Stromal cell of bone marrow (primary cell): ENCODE measurements around the gene CSNK1D.

Experiments used
- DNase-seq: peaks from one replicate; pipeline ENCODE4 v3.0.0-alpha.2; 2012; ENCODE audit warnings: low read depth

Gene CSNK1D

DNA sequence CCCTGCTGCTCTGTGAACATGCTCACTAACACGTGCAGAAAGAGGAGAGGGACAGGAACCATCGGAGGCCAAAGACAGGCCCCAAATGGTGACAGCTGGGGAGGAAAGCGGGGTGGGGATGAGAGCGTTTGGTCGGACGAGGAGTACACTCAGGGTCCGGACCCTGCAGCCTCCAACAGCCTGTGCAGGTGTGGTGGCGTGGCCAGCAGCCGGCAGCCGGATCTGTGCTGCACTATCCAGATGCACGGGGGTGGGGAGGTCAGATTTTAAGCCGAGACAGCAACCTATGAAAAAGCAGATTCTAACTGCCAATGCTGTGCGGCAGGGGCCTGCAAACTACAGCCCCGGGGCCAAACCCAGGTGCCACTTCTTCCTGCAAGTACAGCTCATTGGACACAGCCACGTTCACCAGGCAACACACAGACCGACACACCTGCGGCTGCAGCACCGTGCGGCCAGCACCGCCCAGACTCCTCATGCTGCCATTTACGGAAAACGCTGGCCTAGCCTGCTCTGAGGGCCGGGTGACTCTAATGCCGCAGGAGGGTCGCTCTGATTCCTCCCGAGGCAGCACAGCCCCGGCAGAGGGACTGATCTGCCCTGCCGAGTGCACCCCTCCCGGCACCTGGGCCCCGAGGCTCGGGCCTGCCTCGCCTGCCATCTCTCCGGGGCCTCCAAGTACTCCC is 23.5 kb downstream of the CSNK1D start:
- DNase-seq, result no peak

DNA sequence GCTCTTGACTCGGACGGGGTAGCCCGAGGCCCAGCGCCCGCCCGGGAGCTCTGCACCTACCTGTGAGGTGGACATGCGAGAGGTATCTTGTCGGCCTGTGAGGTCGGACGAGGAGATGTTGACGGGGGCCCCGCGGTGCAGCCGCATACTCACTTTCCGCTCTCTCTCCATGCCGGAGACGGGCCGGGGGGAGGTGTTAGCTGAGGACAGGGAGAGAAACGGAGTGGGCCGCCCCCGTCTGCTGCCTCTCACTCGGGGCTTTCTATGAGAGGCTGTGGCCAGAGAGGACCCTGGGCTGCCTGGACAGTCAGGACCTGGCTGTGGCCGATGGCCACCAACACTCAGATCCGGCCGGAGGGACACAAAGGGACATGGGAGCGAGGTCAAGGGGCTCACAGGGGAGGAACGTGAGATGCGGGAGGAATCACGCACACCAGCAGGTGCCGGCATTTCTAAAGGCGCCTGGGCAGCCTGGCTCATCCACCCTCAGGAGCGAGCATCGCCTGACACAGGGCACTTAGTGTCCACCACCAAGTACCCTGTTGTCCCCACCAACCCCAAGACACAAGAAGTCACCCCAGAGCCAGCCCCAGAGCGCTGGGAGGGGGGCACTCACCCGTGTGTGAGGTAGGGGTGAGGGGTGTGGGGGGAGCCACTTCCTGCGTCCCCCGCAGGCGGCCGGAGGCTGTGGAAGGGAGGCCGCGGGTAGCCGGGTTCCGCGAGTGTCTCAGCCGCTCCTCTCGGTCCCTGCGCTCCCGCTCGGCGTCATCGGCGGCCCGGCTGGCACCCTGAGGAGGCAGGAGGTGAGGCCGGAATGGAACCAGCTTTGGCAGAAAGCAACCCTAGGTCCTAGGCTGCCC is 24.5 kb downstream of the CSNK1D start:
- DNase-seq, result no peak

DNA sequence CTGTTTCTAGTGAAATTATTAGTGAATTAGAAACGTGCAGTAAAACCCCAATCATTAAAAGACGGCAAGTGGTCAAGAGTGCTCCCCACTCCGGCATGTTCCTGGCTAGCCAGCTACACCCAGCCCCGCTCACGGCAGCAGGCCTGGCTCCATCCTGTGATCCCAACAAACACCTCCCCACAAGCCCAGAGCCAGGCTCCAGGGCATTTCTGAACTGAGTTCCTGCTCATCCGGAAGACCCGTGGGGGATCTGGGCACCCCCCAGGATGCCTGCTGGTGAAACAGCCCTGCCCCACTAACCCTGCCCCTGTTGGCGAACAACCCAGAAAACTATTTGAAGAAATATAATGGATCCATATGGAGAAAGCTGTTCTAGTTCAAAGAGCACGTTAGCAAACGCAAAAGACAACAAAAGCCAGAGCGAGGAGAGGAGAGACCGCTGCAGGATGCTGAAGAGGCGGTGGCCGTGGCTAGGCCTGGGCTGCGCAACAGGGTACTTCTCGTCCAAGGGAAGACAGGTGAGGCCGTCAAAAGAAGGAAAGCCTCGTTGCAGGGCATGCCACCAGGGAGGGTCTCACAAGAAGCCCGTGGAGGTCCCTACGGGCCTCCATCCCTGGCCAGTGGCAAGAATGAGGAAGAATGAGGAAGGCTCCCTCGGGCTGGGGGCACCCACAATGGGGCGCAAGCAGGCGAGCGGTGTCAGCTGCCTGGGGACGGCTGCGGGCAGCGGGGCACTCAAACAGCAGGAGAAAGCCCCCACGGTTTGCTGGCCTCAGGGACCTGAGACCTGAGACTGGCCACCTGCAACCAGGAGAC is 25.4 kb downstream of the CSNK1D start:
- no peak for DNase-seq

DNA sequence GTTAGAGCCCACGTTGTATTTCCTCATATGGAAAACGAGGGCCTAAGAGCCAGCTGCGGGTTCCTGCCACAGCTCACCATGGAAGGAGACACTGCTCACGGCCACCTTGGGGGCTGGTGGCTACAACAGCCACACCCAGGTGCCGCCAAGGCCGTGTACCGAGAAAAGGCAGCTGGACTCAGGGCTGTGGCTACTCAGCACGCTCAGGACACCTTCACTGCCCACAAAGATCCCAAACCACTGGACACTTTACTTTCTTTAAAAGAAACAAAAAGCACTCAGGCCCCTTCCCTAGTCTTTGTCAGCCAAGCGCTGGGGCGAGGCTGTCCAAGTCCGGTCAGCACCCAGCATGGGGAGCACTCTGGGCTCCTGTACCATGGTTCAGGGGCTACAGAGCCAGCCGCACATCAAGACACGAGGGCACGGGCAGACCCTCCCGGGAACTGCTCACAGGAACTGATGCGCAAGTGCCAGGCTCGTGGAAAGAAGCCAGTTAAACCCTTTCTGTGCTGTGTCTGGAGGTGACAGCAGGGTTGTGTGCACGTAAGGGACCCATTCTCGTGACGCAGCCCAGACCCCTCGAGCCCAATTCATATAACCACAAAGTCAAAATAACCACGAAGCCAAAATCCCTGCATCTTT is 26.2 kb downstream of the CSNK1D start:
- DNase-seq, result no peak

DNA sequence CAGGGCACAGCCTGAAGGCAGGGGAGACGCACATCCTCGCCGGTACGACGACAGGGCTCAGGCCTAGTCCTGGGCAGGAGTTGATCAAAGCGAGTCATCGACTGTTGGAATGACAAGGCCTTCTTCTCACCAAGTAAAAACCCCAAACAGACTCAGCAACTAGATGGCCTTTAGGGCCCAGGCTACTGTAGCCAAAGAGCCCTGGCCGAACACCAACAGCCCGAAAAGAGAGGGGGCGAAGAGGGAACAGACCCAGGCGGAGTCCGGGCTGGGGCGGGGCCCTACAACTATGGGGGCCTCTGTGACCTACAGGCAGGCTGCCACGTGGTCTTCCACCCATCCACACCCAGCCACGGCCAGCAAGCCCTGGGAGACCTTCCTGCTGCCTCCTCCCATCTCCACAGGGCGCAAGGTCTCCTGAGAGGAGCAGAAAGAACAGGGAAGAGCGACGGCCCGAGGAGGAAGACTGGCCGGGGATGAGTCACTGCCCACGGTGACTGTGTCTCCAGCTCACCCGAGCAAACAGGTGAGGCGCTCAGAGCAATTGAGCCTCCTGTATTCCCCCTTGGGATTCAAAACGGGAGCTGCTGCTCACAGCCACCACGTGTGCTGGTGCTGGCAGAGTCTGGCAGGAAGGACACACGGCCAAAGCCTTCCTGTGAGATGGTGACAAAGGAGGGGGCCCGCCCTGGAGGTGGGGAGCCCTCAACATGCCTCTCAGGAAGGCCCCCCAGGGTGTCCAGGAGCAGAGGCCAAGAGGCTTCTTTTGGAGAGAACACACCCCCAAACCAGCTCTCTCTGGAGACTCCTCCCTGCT is 26.9 kb downstream of the CSNK1D start:
- DNase-seq, result no peak

DNA sequence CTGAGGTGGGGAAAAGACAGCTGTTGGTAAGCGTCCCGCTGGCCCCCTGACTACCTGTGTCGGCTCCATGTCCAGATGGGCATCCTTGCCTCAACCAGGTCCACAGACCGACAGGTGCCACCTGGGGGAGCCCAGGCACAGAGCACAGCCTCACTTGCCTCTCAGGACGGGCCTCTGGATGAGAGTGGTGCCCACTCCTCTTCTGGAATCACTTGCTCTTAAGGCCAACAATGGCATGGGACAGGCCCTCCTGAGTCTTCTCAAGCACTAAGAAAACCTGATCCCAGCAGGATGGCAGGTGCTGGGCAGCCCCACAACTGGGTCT is 27.5 kb downstream of the CSNK1D start:
- DNase-seq, result no peak

DNA sequence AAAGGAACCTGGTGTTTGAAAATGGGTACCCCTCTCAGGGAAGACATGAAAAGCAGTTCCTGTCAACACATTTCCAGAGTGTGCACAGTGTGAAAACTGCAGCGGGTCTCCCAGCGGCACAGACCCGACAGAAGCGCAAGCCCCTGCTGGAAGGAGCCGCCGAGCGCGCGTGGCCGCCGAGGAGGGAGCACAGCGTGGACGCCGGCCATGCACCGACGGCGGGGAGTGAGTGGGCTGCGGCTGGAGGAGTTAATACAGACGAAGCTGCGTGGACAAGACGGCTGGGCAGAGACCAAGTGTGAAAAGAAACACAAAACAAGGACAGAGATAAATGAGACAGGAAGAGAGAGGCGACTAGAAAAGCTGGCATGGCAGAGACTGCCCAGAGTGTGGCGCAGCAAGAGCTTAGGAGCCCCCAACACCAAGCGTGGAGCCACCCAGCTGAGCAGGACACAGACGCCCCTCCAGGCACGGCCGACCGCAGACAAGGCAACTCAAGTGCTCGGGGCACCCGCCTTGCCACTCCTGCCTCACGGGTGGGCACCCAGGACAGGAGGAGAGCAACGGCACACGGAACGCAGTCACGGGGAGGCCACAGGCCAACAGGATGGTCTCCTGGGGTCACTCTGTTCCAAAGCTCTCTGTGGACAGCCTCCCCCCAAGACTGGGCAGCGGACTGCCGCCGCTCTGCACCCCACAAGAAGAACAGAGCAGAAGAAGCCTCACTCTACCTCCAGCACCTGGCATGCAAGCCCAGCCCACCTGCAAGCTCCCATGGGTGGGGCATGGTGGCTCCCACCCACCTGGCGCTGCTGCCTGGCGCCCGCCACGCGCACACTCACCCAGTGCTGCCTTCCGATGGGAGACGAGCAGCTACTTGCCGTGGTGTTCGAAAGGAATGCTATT is 28.1 kb downstream of the CSNK1D start:
- no peak for DNase-seq

DNA sequence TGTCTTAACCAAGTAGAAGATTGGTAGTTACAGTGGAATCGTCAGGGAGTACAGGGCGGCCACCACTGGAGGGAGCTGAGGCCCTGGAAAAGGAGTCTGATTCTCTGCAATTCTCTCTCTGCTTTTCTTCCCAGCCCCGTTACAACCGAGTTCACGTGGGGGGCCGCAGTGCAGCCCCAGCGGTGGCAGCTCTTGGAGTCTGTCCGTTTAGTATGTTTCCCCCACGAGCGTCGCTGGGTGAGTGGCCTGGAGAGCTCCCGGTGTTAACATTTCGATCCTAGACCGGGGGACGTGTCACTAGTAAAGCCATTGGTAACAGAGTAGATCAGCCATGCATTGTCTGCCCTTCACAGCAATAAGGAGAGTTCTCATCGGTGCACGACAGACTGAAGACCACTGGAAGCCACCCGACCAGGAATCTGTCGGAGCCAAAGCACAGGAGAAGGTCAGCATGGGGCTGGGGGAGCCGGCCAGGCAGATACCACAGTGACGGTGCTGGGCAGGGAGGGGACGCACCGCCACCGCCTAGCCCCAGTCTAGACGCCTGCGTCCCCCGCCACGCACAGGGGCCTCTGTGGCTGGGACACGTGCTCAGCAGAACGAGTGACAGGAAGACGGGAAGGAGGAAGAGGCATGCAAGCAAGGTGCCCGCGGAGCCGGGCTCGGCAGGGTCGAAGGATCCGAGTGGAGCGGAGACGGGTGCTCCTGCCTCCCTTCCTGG is 28.9 kb downstream of the CSNK1D start:
- no peak for DNase-seq

DNA sequence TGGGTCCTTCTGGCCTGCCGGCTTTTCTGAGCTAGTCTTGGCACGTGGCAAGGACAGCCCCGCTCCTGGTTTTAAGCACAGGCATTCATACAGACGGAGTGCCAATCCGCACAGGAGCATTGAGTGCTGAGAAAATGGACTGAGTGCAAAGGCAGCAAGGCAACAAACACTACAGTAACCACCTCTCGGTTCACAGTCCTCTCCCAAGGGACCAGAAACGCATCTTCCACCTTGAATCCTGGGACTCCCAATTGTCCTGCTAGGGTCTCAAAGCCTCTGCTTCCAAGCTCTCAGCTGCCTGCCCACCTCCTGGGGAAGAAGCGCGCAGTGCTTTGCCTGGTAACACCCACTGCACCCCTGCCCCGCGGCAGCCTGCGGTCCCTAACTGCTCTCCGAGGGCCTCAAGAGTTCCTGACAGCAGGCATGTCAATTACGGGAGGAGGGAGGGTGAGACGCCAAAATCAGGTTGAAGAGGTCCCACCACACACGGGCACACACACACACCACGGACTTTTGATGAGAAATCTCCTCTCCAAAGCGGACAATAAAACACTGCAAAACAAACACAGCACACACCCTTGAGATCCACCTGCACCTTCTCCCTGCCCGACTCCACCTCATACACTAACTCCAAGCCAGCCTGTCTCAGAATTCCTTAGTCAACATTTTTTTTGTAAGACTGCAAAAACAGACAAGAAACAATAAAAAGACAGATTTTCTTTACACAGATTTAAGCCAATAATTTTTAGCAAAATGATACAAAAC is 29.7 kb downstream of the CSNK1D start:
- no peak for DNase-seq

DNA sequence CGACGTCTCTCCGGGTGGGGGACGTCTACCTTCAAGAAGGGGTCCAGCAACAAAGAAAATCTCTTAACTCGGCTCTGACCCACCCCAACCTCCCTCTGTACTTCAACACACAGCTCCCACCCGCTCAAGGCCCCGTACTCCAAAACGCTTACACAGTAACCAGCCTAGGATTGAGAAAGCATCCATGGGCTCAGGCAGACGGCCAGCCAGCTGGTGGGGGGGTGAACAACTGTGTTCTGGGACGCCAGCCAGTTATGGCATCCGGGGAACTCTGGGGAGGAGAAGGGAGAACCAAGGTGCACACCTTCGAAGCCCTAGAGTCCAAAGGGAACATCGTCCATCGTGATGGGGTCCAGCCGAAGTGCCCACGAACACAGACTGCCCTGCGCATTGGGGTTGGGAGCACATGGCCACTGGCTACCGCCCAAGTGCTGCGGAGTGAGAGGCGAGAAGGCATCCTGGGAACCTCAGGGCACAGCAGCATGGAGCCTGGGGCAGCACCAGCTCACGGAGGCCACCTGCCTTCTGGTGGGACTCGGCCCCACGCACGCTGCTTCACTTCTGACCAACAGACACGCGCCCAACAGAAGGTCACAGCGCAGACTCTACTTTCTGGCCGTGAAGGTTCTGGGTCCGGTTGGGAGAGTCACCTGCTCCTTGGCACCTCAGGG is 30.4 kb downstream of the CSNK1D start:
- peak; percentile 65 for DNase-seq

DNA sequence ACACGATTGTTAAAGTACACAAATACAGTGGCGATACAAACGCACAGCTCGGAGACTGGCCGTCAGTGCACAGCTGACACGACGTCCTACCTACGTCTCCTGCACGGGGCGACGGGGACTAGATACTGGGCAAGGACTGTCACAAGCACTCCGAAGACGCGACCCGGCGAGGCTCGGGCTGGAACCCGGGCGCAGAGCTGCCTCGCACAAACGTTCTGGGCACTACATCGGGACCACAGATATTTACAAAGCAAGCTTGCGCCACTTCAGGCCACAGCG is 30.9 kb downstream of the CSNK1D start:
- no peak for DNase-seq

DNA sequence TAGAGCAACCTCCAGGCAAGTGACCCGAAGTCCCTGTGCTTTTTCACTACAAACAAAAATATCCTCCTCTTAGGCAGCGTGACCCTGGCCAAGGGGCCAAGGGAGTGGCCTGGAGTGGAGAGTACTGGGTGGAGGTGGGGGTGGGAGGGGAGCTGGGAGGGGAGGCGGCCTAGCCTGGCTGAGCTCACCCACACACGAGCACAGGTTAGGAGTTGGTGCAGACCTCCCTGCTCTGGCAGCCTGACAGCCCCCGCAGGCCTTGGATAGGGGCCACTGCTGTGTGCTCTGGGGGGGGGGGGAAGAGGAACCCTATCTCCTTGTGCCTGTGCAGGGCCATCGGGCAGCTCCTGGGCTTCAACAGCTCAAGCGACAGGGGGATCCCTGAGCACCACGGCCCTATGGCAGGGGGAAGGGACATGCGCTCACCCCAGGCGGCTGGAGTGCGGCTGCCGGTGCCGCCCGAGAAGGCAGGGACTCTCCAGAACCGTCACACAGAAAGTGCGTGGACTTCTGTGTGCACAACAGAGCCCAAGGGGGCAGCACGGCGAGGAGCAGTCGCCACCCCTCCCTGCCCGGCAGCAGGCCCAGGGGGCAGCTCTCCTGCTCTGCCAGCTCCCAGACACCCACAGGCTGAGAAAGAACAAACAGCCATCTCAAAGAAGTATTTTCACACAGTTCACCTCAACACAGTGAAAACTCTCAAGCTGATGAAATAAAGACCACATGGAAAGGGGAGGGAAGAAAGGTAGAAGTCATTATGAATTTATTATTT is 31.4 kb downstream of the CSNK1D start:
- DNase-seq, result no peak

DNA sequence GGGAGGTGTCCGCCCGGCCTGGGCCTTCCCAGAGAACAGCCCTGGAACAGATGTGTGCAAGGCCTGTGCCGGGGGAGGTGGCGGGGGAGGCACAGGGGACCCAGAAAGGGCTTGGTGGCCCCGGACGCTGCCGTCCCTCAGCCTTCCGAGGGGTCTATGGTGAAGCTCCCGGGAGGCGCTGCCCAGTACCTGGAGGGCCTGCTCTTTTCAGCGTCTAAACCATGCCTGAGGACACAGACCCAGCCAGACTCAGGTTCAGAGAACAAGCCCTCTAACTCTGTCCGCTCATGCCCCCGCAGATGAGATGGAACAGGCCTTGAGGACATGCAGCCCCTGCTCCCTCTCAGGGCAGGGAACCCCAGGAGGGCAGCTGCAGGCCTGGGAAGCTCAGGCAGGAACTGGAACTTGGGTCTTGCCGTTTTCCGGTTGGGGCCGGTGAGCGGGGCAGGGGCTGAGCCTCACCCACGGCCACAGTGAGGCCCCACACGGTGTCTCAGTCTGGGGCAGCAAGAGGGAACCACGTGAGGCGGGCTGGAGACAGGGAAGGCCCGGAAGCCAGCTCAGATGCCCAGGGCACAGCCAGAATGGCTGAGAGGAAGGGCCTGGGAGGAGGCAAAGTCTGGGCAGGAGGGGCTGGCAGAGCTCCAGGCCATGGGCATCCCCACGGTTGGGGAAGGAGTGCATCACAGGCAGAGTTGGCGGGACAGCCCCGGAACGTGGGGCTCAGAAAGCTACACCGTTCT is 32.1 kb downstream of the CSNK1D start:
- DNase-seq, result no peak

DNA sequence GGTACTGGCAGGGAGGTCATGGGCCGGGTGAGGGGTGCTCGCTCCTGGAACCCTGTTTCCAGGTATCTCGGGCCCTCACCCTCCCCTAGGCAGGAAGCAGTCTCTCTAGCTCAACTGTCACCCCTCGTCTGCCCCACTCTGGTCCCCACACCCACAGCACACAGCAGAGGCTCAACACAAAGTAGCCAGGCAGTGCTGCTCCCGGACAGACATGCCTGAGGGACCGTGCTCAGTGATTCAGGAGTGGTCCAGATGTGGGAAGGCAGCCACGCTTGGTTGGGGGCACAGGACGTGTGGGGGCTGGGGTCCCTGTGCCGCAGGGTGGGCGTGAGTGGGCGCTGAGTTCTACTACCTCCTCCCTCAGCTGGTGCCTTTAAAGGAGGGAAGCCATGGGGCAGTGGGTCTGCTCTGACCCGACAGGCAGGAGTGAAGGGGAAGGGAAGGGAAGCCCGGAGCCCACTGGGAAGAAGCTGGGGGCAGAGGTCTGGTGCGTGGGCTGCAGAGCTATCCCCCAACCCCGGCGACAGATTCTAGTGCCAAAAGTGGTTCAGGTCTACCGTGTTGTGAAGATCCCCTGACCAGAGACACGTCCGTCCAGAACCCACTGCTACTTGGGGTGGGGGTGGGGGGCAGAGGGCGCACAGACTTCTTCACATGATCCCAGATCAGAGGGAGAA is 32.9 kb downstream of the CSNK1D start:
- no peak for DNase-seq

DNA sequence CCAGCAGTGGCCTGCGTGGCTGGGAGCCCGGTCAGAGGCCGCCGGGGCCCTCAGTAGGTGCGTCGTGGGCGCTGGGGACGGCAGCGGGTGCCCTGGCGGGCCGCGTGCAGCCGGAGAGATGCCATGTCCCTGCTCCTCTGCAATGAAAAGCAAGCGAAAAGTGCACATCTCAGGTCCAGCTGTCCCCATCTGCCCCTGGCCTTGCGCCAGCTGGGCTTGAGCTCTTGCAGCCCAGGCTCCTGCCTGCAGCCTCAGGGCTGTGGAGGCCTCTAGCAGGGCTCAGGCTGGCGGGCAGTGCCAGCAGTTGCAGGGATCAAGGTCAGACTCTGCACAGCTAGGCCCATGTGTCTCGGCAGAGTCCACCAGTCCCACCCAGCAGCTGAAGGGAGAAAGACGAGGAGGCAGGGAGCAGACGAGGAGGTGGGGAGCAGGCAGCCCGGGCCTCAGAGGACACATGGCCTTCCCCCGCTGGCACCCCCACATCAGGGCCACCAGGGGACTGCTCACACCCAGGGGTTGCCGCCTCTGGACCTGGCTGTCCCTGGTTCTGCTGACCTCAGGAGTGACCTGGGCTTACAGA is 33.5 kb downstream of the CSNK1D start:
- no peak for DNase-seq

DNA sequence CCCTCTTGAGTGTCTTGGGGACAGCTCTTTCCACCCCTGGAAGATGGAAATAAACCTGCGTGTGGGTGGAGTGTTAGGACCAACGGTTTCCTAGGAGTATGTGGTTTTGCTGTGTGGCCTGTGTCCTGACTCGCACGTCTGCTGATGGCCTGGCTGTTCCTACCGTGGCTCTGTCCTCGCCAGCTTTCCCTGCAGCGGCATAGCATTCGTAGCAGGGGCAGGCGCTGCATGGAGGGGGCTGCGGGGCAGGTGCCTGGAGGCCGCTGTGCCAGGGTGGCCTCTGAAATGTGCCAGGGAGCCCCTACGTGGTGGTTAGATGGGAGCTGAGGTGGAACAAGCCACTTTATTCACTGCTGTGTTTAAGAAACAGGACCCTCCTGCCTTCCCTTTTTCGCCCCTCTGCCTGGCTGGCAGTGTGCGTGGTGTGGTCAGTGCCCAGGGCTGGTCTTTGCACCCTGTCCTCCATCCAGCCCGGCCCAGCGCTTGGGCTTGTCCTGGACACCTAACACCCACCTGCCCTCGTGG is 34.0 kb downstream of the CSNK1D start:
- no peak for DNase-seq
